RKO (cell line): Measurements from ENCODE around the gene FMN1.

Experiments used
- DNase-seq: peaks from one replicate; pipeline ENCODE4 v3.0.0-alpha.2; 2016; ENCODE audit warnings: low spot score

FMN1 gene

DNA sequence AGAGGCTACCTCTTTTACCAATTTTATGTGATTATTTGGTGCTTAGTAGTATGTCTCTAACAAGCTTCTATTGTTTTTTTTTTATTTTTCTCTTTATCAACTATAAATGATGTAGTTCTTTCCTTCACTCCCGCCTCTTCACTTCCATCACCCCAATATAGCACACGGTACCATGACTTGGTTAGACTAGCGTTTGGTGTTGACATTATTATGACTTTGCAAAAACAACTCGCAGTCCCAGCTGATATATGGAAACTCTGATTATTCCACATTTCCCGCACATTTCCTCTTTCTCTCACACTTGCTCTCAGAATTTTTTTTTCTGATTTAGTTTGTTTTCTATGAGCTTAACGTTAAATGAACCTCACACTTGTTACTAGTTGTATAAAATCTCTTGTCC lies 314.5 kb downstream of the FMN1 start:
- DNase-seq: no peak

DNA sequence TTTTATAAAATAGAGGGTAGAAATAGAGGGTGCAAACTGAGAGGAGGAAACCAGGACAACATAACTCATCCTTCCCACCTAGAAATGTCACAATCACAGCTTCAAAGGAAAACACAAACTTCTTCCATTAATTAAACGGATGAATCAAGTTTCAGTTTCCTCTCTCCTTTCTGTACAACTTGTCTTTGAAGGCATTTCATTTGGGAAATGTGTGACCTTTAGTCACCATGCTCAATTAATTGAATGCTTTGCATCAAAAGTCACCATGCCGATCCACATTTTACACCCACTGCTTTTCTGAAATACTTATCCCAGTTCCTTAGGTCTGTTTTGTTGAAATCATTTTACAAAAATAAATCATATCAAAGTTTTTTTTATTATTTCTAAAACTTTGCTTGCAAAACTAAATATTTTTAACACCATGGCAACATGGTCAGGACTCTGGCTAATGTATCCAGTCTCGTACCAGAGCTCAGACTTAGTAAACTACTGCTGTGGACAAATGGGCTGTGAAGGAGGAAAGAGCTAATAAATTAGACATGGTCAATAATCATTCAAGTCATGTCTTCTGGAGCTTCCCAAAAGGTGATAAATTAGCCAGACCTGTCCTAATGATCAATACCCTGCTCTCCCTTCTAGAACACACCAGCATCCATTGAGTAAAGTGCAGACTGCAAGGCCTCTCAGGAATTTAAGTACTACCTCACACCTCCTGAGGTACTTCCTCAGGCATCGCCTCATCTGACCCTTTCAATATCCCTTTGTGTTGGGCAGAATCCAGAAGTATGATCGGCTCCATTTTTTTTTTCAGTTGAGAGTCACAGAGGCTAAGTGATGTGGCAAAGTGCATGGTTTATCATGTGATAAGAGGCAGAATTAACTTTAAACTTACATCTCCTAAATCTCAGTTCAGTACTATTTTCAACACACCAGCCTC lies 315.4 kb downstream of the FMN1 start:
- DNase-seq: no peak

DNA sequence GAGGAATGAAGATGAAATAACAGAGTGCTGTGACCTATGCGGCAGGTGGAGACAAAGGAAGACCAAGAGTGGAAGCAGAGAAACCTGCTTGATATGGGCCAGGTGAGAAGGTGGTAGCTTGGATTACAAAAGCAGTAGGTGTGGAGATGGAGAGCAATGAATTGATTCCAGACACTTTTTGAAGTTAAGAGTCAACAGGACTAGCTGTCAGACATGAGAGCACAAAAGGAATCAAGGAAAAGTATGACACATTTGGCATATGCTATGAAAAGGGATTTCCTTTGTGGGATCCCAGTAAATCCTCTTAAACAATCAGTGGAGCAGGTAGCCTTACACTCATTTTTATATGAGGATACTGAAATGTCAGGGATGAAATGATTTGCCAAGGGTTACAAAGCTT lies 316.2 kb downstream of the FMN1 start:
- no peak for DNase-seq

DNA sequence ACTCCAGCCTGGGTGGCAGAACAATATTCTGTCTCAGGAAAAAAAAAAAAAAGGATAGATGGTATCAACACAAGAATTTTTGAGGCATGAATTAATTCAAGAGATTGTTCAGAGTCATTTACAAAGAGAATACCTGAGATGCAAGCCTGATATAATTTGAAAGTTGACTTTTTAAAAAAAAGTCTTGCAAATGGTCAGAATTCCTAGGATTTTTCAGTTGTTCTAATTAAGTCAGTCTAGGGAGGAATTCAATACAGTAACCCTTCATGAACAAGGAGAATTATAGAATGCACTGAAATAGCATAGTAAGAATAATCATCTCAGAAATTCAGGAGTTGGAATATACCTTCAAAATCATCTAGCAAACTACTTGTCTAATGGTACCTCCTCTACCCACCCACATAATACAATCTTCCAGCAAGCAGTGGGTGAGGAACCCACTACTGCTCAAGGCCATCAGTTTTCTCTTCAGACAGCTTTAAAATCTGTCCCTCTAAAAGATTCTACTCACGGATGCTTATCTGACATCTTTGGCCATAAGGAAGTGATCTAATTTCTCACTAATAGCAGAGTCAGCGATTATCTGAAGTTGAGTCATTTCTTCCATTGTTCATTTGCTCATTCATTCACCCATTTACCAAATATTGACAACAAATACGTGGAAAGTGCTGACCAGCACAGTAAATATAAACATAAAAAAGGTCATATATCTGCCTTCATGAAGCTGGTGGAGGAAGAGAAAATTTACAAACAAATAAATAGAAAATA lies 317.1 kb downstream of the FMN1 start:
- peak; percentile 55 for DNase-seq

DNA sequence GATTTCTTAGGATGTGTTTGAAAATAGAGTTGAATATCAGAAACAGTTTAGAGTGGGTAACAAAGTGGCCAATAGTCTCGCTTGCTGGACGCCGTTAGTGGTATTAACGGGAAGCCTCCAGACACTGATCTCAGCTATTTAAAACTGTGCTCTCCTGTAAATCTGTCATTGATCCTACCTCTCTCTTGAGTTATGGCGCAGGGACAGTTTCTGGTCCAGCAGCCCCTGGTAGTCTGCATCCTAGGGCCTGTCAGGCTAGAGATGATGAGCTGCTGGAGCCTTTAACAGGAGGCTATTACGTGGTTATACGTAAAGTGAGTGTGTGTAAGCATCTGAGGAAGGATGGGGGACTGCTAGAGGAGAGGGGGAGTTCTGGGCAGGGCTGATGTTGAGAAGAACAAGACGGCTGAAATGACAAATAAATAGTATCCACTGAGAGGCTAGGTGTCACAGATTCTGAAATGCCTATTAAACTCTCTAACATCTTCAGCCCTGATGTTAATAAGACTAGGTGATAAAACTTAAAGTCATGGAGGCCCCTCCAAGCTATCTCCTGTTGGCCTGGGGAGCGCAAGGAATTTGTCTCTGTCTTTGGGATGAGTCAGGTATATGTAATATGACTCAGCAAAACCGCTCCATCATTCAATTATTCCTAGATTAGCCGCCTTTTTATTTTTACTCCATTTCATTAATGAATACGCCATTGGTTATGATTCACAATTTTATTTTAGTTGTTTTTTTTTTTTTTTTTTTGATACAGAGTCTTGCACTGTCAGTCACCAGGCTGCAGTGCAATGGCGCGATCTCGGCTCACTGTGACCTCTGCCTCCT lies 321.0 kb downstream of the FMN1 start:
- DNase-seq: no peak

DNA sequence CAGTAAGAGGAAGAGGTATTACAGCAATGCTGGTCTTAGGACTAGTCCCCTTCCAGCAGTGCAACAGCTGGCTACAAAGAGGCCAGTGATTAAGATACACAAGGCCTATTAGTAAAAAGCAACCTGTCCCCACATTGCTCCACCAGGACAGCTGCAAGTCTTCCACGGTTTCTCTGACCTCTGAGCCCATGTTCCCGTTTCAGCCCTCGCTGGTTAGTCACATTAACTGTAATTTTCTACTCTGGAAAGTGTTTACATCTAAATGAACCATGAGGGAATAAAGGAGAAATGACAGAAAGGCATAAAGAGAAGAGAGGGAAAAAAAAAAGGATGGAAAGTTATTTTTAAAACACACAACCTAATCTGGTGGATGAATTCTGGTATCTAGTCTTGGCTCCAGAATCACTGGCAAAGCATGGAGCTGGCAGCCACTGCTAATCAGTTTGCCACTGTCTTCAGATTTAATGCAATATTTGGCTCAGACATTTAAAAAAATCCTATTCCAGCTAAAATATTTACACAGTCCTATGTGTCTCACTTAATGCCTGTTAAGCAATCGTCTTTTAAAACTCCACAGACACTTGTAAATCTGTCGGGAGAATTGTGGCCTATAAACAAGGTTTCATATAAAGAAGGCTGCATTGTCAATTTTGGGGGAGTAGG lies 321.8 kb downstream of the FMN1 start:
- no peak for DNase-seq

DNA sequence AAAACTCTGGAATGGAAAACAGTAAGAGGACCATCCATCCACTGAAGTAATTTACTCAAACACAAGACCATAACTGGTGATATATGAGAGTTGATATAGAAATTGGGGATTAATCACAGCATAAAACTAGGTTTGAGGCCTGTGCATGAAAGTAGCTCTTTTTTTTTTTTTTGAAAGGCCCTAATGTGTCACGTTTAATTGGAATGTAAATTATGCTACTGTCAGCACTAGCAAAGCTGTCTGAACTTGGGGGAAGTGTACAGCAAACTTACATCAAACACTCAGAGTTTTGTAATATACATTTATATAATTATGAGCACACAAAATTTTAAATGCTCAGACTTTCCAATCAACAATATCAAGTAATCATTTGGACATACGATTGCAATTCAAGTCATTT lies 322.6 kb downstream of the FMN1 start:
- no peak for DNase-seq

DNA sequence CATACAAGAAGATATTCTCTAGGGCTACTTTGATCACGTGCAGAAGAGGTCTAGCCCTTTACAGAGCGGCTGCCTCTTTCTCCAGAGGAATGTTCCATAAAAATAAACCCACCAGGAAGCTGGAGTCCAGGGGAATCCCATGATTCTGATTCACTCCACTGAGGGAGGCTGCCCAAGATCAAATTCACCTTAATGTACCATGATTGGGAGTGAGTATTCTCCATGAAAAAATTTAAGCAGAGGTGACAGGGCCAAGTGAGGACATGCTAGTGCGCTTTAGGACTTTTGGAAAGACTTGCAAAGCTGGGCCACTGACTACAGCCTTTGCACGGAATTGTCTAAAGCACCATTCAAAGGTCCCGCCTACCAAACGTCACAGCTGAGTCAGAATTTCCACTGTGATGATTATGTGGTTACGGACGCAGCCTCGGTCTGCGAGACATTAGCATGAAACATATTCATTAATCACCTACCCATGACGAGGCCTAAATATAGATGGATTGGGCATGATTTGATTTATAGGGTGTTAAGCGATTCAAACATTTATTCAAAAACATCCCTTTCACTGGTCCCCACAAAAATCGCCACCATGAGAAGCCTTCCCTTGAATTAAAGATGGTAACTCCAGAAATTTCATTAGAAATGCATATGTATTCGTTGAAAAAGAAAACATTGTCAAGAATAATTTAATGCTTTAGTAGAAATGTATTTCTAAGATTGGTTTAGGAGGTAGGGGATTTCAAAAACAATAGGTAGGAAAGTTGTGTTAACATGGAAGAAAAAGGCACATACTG lies 324.1 kb downstream of the FMN1 start:
- DNase-seq: peak; percentile 90

DNA sequence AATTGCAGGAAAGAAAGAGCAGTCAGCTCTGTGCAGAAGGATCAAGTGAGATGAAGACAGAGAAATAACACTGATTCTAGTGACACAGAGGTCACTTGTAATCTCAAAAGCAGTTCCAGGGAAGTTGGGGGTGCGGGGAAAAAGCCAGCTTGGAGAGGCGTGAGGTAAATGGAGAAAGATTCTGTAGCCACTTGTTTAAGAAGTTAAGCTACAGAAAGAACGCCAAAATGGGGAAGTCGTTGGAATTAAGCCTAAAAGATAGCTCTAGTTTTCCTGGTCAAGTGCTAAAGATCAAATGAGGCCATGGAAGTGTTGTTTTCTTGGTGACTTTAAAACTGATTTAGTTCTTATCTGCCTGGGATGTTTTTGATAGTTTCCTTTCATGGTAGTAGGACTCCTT lies 324.7 kb downstream of the FMN1 start:
- no peak for DNase-seq

DNA sequence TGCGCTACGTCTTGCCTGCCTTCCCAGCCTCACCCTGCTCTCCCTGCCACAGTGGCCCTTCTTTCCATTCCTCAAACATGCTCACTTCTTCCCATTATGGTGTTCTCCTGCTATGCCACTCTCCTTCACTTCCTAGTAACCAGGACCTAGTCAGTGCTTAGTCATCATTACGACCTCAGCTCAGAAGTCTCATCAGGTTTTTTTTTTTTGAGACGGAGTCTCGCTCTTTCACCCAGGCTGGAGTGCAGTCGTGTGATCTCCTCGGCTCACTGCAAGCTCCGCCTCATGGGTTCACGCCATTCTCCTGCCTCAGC lies 327.2 kb downstream of the FMN1 start:
- DNase-seq: peak; percentile 85

DNA sequence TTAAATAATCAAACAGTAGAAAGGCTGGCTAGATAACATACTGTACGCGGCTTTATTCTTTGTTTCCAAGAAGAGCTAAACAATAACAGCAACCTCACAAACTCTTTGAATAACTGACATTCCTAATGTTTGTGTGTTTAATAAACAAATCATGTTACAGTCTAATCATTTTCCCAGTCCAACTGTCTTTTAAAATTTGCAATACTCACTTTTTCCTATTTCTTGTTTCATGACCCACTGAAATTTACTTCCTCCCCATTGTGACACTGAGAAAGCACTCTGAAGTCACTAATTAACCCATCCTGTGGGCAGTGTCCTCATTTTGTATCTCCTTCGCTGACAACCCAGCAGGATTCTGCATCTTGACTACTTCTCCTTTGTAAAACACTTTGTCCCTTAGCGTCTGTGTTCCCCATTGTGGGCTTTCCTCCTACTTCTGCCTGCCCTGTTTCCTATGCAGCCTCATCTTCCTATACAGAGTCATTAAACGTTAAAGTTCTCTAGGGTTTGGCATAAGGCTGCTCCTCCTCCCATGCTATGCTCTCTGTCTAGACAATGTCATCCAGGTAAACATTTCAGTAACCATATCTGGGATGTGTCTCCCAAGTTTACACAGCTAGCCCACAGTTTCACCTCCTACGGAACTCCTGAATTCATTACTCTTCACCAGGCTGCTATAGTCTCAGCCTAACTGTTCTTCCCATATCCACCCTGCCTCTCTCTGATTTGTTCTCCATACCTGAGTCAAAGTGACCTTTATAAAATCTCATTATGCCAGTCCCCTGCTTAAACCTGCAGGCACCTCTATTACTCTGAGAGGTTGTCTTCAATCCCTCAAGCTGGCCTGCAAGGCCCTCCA lies 327.8 kb downstream of the FMN1 start:
- DNase-seq: no peak

DNA sequence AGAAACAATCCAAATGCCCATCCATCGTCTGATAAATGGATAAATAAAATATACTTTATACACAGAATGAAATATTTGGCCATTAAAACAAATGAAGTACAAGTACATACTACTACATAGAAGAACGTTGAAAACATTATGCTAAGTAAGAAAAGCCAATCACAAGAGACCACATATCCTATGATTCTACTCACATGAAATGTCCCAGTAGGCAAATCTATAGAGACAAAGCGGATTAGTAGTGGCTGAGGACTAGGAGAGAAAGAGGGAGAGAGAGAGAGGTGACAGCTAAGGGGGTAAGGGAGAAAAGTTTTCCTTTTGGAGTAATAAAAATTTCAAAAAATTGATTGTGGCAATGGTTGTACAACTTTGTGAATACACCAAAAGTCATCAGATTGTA lies 329.7 kb downstream of the FMN1 start:
- no peak for DNase-seq

DNA sequence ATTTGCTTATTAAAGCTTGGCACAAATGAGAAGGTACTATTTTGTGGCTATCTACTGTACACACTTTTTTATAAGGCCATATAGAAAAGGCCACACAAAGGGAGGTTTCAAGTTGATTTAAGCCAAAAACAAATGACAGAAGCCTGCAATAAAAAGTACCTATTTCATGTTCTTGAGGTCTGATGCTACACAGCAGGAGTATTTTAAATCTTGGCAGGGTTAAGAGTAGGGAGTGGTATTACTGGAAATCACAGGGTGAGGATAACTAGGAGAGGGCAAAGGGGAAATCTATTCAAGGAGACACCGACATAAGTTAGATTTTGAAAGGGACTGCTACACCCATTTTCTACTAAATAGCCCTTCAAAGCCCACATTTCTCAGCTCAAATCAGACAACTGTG lies 330.5 kb downstream of the FMN1 start:
- no peak for DNase-seq

DNA sequence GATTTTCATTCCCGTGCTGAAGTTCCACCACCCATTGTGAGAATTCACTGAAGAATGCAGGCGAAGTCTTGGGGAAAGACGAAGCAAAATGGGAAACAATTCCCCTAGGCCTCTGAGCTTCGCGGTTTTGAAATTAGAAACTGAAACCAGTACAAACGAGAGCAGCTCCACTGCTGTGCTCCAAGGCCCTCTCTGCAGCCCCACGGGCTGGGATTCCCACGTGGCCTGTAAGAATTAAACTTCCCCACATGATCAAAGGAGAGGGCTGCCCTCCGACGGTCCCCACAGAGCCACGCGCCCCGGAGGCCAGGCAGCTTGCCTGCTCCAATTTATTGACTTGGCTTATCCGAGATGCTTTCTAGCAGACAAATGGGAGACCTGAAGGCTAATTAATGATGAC lies 332.8 kb downstream of the FMN1 start:
- no peak for DNase-seq

DNA sequence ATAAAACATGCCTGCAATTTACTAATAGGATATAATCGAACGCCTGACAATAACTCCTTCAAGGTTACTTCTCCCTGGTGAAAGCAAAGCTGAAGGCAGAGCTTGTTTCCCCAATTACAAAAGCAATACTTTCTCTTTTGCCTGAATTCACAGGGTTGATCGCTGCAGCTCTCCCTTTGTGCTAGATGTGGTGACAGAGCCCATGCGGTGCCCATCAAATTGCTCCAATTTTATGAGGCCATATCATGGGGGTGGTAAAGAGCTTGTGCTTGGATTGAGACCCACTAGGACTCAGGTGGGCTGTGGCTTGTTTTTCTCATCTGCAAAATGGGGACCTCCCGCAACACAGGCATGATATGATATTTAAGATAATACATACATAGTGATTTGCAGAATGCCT lies 333.3 kb downstream of the FMN1 start:
- DNase-seq: no peak

DNA sequence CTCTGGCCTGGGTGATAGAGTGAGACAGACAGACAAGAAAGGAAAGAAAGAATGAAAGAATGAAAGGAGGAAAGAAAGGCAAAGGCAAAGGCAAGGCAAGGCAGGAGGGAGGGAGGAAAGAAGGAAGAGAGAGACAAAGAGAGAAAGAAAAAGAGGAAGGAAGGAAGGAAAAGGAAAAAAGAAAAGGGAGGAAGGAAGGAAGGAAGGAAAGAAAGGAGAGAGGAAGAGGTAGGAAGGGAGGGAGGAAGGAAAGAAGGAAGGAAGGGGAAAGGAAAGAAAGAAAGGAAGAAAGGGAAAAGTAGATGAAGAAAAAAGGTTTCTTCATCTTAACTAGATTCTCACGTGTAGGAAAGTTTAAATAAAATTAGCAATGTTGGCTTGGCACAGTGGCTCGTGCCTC lies 334.5 kb downstream of the FMN1 start:
- no peak for DNase-seq

DNA sequence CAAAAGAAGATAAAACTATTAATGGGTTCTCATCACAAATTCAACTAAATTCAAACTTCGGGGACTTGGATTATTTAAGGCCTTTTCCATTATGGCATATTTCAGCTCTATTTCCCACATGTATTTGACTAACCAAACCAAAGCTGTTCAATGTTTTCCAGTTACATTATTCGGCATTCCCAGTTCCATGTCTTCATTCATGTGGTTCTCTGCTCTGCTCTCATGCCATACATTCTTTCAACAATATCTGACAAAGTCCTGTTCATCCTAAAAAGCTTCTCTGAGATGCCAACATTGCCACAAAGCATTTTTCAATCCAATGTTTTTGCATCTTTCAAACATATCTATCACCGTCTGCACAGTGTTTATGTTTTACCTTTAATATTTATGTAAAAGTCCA lies 335.3 kb downstream of the FMN1 start:
- DNase-seq: no peak

DNA sequence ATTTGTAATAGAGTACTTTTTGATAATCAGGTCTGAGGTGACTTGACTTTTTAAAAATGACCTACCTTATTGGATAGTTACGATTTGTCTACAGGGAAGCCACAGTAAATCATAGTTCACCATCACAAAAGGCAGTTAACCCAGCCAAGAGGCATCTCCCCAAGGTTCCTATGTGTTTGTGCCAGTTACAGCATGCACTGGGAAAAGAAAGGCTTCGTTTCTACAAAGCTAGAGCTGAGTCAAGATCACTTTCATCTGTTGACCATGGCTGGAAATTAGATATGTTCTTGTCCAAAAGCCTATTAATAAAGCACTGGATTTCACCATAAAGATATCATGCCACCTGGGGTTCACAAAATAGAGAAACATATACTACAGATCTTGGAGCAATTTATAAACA lies 336.8 kb downstream of the FMN1 start:
- DNase-seq: no peak

DNA sequence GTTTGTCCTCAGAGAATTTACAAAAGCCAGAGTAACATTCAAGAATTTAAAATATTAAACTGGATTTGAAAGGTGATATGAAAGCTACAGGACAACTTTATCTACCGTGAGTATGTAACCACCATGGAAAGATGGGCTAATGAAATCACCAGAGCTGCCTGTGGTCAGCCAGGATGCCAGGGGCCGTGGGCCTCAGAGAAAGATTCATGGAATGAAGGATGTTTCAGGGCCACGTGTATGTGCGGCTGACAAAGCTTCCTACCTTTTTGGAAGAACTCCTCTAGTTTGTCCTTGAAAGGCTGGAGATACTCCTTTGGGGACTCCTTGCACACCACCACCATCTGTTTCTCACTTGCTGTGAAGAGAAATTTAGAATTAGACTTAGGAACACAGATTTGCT lies 337.8 kb downstream of the FMN1 start:
- no peak for DNase-seq

DNA sequence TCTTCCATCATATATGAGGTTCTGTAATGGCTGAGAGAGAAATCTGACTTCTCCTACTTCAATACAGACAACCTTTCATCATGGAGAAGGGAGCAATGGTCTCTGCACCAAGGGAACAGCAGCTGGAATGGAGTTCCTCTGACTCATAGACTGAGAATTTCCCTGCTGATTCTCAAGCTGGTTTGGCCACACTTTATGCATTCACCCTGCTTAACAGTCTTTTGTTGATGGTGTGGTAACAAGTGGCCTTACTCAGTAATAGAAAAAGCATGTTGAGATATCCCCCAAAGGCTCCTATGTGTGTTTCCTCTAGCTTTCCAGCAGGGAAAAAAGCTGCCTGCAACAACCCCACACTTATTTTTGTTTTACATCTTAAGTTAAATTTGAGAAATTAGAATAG lies 338.6 kb downstream of the FMN1 start:
- DNase-seq: peak; percentile 68
